Measurements from ENCODE around the gene FBLN2. TPM values are rescaled to one million over a fixed set of nuclear protein-coding genes. Genes with fewer than 3 reads are reported as not detected.

The FBLN2 gene
- total and polyA plus RNA-seq, 2 of the 13 experiments (the other 11 are each of a cell fraction or from before 2014, with no cell fraction given), result not detected

GRCh38 chr3:13650210-13651056, 101.5 kb downstream of the FBLN2 start (continued):
- no peak for TF ChIP-seq PAXIP1 (CRISPR knock-in tag; conservative IDR thresholded peaks at IDR 0.05)
- no peak for TF ChIP-seq KAT2B (IDR thresholded peaks at IDR 0.05; ENCODE audit: borderline replicate concordance, low read depth, low read length)
- TF ChIP-seq FOXK2 (IDR thresholded peaks at IDR 0.05), result no peak
- TF ChIP-seq E2F2 (CRISPR knock-in tag; IDR thresholded peaks at IDR 0.05; ENCODE audit: borderline replicate concordance), result 0 out of 2 replicates have a peak, but pooled peaks have one; percentile 77
- TF ChIP-seq NFKB2 (CRISPR knock-in tag; IDR thresholded peaks at IDR 0.05; ENCODE audit: borderline replicate concordance), result peak; percentile 76; the same call in 1 of the 2 replicates
- 0 out of 4 replicates have a peak, but pooled peaks of 1 of the 2 experiments have one; percentile 39 for TF ChIP-seq REST (IDR thresholded peaks at IDR 0.05; ENCODE audit: borderline replicate concordance in 1 of 2, low read depth in 1 of 2, low read length in 2 of 2)
- TF ChIP-seq SYNCRIP (IDR thresholded peaks at IDR 0.05; ENCODE audit: insufficient read depth, low read depth, low read length), result no peak
- no peak for TF ChIP-seq ZSCAN5A (CRISPR knock-in tag; IDR thresholded peaks at IDR 0.05; ENCODE audit: borderline replicate concordance)
- no peak for TF ChIP-seq MBD4 (IDR thresholded peaks at IDR 0.05; ENCODE audit: borderline replicate concordance, low read length)
- 0 out of 2 replicates have a peak, but pooled peaks have one; percentile 65 for TF ChIP-seq KLF12 (CRISPR knock-in tag; IDR thresholded peaks at IDR 0.05; ENCODE audit: borderline replicate concordance)
- TF ChIP-seq ZBTB38 (CRISPR knock-in tag; IDR thresholded peaks at IDR 0.05), result 0 out of 2 replicates have a peak, but pooled peaks have one; percentile 66
- TF ChIP-seq ZMAT5 (CRISPR knock-in tag; IDR thresholded peaks at IDR 0.05; ENCODE audit: borderline replicate concordance, low read depth), result no peak
- TF ChIP-seq TRAFD1 (CRISPR knock-in tag; IDR thresholded peaks at IDR 0.05; ENCODE audit: borderline replicate concordance), result no peak
- no peak for TF ChIP-seq ZNF775 (CRISPR knock-in tag; IDR thresholded peaks at IDR 0.05; ENCODE audit: borderline replicate concordance)

Data from HepG2 (cell line).